Measurements from ENCODE around the gene MAN1C1.

Gene MAN1C1

DNA sequence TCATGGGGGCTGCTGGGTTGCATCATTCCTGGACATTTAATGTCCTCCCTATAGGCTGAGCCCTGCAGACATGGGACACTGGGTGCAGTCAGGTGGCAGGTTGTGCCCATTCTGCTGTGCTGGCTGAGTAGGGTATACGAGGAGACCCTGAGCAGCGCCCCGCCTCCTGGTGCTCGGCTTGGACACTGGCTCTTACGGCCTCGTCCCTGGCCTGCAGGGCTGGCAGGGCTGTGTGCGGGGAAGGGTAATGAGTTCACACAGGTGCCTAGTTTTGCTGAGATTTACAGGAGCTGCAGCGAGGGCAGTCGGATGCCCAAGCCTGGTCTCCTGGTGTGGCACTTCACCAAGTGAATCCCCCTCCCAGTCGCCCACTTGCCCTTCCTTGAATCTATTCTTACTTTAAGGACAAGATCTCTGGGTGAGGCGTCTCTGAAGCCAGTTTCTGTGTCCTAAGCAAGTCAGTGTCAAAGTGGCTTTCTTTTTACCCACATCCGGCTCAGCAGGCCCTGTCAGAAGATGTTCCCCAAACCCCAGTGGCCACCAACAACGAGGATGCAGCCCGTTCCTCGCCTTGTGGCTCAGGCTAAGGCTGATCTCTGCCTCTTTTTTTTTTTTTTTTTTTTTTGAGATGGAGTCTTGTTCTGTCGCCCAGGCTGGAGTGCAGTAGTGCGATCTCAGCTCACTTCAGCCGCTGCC is 73.2 kb downstream of the MAN1C1 start:
- DNase-seq (ENCODE audit: extremely low read depth, insufficient read length), result no peak
- Histone ChIP-seq H3K27me3 (replicated peaks; ENCODE audit: control insufficient read depth, insufficient read depth, low read length) (peaks cover 1% of the 10 kb centered on the region; the same call in 1 of the 2 replicates), H3K4me3 (replicated peaks; ENCODE audit: low read depth, low read length) (no peak overlapping the region), H3K36me3 (ENCODE audit: control insufficient read depth, insufficient read depth, low read length) (no peaks in the 10 kb centered on the region)
- TF ChIP-seq, protein P1, sequence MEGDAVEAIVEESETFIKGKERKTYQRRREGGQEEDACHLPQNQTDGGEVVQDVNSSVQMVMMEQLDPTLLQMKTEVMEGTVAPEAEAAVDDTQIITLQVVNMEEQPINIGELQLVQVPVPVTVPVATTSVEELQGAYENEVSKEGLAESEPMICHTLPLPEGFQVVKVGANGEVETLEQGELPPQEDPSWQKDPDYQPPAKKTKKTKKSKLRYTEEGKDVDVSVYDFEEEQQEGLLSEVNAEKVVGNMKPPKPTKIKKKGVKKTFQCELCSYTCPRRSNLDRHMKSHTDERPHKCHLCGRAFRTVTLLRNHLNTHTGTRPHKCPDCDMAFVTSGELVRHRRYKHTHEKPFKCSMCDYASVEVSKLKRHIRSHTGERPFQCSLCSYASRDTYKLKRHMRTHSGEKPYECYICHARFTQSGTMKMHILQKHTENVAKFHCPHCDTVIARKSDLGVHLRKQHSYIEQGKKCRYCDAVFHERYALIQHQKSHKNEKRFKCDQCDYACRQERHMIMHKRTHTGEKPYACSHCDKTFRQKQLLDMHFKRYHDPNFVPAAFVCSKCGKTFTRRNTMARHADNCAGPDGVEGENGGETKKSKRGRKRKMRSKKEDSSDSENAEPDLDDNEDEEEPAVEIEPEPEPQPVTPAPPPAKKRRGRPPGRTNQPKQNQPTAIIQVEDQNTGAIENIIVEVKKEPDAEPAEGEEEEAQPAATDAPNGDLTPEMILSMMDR (IDR thresholded peaks at IDR 0.05; ENCODE audit: insufficient read depth, low read length, poor library complexity, severe bottlenecking), result no peak

DNA sequence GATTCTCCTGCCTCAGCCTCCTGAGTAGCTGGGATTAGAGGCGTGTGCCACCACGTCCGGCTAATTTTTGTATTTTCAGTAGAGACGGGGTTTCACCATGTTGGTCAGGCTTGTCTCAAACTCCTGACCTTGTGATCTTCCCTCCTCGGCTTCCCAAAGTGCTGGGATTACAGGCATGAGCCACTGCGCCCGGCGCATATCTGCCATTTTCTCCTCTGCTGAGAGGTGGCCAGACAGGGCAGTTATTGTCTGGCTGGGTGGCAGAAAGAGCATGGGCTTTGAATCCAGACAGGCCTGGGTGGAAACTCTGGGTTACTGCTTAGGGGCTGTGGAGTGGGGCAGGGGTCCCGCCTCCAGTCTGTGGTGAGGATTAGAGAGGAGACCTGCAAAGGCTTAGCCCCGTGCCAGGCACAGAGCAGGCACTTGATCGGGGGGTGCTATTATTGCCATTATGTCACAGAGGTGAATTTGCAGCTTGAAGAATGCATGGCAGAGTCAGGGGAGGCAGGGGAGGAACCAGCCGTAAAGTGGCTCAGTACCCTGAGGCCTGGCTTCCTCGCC is 73.9 kb downstream of the MAN1C1 start:
- Histone ChIP-seq H3K4me3 (replicated peaks; ENCODE audit: low read depth, low read length) (no peak overlapping the region), H3K27me3 (replicated peaks; ENCODE audit: control insufficient read depth, insufficient read depth, low read length) (peaks cover 1% of the 10 kb centered on the region; the same call in 1 of the 2 replicates), H3K36me3 (ENCODE audit: control insufficient read depth, insufficient read depth, low read length) (no peaks in the 10 kb centered on the region)
- no peak for DNase-seq (ENCODE audit: extremely low read depth, insufficient read length)
- TF ChIP-seq, protein P1 (IDR thresholded peaks at IDR 0.05; ENCODE audit: insufficient read depth, low read length, poor library complexity, severe bottlenecking), result no peak

DNA sequence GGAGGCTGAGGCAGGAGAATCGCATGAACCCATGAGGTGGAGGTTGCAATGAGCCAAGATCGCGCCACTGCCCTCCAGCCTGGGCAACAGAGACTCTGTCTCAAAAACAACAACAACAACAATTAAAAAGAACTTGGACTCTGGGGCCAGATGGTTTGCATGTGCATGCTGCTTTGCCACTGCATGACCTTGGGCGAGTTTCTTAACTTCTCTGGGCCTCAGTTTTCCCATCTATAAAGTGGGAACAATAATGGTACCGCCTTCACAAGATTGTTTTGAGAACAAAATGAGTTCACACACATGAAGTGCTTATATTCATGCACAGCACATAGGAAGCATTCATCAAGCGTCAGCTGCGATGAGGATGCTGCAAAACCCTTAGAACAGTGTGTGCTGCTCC is 74.6 kb downstream of the MAN1C1 start:
- H3K36me3 ChIP-seq (ENCODE audit: control insufficient read depth, insufficient read depth, low read length), result no peaks in the 10 kb centered on the region
- DNase-seq (ENCODE audit: extremely low read depth, insufficient read length), result no peak
- H3K27me3 ChIP-seq (replicated peaks; ENCODE audit: control insufficient read depth, insufficient read depth, low read length), result peaks cover 1% of the 10 kb centered on the region; the same call in 1 of the 2 replicates
- no peak overlapping the region for H3K4me3 ChIP-seq (replicated peaks; ENCODE audit: low read depth, low read length)
- TF ChIP-seq, protein P1 (IDR thresholded peaks at IDR 0.05; ENCODE audit: insufficient read depth, low read length, poor library complexity, severe bottlenecking), result no peak

DNA sequence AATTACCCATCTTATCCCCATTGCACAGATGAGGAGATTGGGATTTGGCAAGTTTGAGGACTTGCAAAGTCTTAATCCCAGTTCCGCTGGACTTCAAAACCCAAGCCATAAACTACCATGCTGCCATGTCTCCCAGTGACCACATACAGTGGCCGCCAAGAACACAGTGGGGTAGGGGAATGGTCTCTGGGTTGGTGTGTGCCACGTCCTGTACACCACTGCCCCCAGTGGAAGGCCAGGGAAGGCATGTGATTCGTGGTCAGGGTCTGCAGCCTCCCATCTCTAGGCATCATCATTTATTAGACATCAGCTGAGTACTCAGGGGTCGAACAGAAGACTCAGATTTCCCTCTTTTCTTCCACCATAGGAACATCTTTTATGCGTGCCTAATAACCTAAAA is 76.0 kb downstream of the MAN1C1 start:
- no peak overlapping the region for H3K4me3 ChIP-seq (replicated peaks; ENCODE audit: low read depth, low read length)
- no peak for DNase-seq (ENCODE audit: extremely low read depth, insufficient read length)
- no peaks in the 10 kb centered on the region for H3K36me3 ChIP-seq (ENCODE audit: control insufficient read depth, insufficient read depth, low read length)
- no peaks in the 10 kb centered on the region; the same call in 1 of the 2 replicates for H3K27me3 ChIP-seq (replicated peaks; ENCODE audit: control insufficient read depth, insufficient read depth, low read length)
- TF ChIP-seq, protein P1 (IDR thresholded peaks at IDR 0.05; ENCODE audit: insufficient read depth, low read length, poor library complexity, severe bottlenecking), result peak; percentile 73

DNA sequence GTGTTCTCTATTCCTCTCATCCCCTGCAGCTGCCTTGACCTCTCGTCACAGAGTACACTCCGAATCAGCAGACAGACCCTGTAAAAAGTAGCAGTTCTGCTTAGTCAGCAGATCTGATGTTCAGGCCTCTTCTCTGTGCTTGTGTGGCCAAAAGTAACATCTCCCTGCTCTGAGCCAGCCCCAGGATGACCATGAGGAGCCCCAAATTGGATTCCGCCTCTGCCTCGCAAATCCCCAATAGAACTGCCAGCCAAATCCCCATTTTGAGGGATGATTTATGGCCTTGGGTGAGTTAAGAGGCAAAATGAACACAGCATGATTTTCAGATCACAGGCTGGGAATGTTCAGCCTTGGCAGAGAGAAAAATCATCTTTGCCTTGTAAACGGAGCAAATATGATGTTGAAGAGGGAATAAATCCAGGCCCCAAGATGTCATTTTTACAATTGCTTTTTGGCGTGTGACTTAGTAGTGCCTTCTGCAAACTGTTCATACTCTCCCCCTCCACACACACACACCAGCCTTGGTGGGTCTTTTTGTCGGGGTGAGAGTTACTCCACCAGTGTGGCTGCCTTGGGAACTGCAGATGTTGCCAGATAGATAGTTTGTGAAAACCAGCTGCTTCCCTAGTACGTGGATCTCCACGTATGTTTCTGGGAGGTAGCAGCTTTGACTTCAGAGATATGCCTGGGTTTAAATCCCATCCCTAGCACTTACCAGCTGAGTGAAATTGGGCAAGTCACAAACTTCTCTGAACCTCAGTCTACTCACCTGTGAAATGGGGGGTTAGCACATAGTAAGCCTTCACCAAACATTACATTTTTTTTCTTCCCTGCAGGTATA is 77.8 kb downstream of the MAN1C1 start:
- TF ChIP-seq, protein P1 (IDR thresholded peaks at IDR 0.05; ENCODE audit: insufficient read depth, low read length, poor library complexity, severe bottlenecking), result no peak
- DNase-seq (ENCODE audit: extremely low read depth, insufficient read length), result no peak
- Histone ChIP-seq H3K36me3 (ENCODE audit: control insufficient read depth, insufficient read depth, low read length) (no peaks in the 10 kb centered on the region), H3K27me3 (replicated peaks; ENCODE audit: control insufficient read depth, insufficient read depth, low read length) (no peaks in the 10 kb centered on the region; the same call in none of the 2 replicates), H3K4me3 (replicated peaks; ENCODE audit: low read depth, low read length) (no peak overlapping the region)

All from GM06990 (cell line).